ENCODE results near the gene THRB.

- no peak for TF ChIP-seq CTCF (IDR thresholded peaks at IDR 0.05; ENCODE audit: extremely low read depth in 1 of 2, insufficient read depth in 1 of 2, low read depth in 1 of 2, low read length in 2 of 2)
- no peak for TF ChIP-seq EZH2 (IDR thresholded peaks at IDR 0.05; ENCODE audit: borderline replicate concordance, low read depth, low read length, severe bottlenecking)
- no peak for TF ChIP-seq POLR2A (IDR thresholded peaks at IDR 0.05; ENCODE audit: low read depth, low read length)
- TF ChIP-seq POLR2AphosphoS5 (IDR thresholded peaks at IDR 0.05; ENCODE audit: insufficient read depth, low read depth, low read length): no peak
- no peak for TF ChIP-seq MAX (IDR thresholded peaks at IDR 0.05; ENCODE audit: insufficient read depth, insufficient read length)
- no peak for TF ChIP-seq GATA2 (IDR thresholded peaks at IDR 0.05; ENCODE audit: insufficient read depth, insufficient read length, low read depth, low read length)
Observed at GRCh38 chr3:24485511-24485910, 9.1 kb downstream of the THRB start.

Measured in endothelial cell of umbilical vein (primary cell).